K562 (cell line): ENCODE data around the gene ZNF816. TPM values are rescaled to one million over a fixed set of nuclear protein-coding genes. Genes with fewer than 3 reads are reported as not detected.

Experiments used
- ATAC-seq: fragments of 200-7000 bp; cut with Tn5 transposase; 3 replicates; pipeline ENCODE4 v1.9.1; 2020; ENCODE audit warnings: moderate library complexity
- BruUV-seq: library from RNA; stranded (reverse); fragments of 400-500 nt; replicated peaks from 2 replicates; lab custom pipeline; 2021; lab: Mats Ljungman, UMichigan
- CTCF ChIA-PET: fragments of 300-600 bp; formaldehyde crosslinking; extraction: SDS; loops from one replicate; lab custom pipeline; 2021; ENCODE audit warnings: low intra/inter-chr PET ratio; lab: Yijun Ruan, JAX
- POLR2A ChIA-PET: fragments of 300-600, 350-650 bp; sonication (Branson Sonifier 250); formaldehyde crosslinking; extraction: SDS; loops from one replicate; lab custom pipeline; 2021; ENCODE audit warnings: antibody characterized with exemption, inconsistent platforms; lab: Yijun Ruan, JAX
- DNase-seq, 4 experiments: peaks; one replicate each; pipeline versions ENCODE4 v3.0.0 to v3.0.0-alpha.2; 2011 to 2018; ENCODE audit warnings: low spot score in 3 of 4, mixed read lengths in 3 of 4; ENCODE audit errors: extremely low read depth in 1 of 4
- FAIRE-seq: peaks from 2 replicates; lab custom pipeline; 2011; peaks lifted over from hg19 to GRCh38; lab: Jason Lieb, UNC
- H2AFZ ChIP-seq: 2 replicates; pipeline ENCODE4 v1.6.0; 2011; ENCODE audit warnings: low read depth, low read length, control low read depth, inconsistent platforms
- H3K27ac ChIP-seq: fragments of 200-600 bp; 3 replicates; pipeline ENCODE4 v1.8.0; 2011; ENCODE audit warnings: low read depth, mild to moderate bottlenecking, control low read depth, inconsistent platforms, low read length, moderate library complexity, mixed read lengths; ENCODE audit errors: extremely low read depth
- H3K27me3 ChIP-seq, 2 experiments: fragments of 300-600 bp in 1 of 2; 2 replicates in 1 of 2; 3 replicates in 1 of 2; pipeline versions ENCODE4 v1.6.0 to v1.8.0; 2011; ENCODE audit warnings: inconsistent platforms in 2 of 2, low read length in 2 of 2, mild to moderate bottlenecking in 1 of 2, mixed read lengths in 1 of 2, moderate library complexity in 1 of 2; ENCODE audit not compliant: control insufficient read depth in 2 of 2, insufficient read depth in 2 of 2
- H3K36me3 ChIP-seq: fragments of 300-600 bp; 3 replicates; pipeline ENCODE4 v1.8.0; 2011; ENCODE audit warnings: mild to moderate bottlenecking, low read length, inconsistent platforms; ENCODE audit not compliant: control insufficient read depth, insufficient read depth
- H3K4me1 ChIP-seq, 2 experiments: fragments of 200-600 bp in 1 of 2; replicated peaks in 1 of 2; 2 replicates in 1 of 2; 3 replicates in 1 of 2; pipeline versions ENCODE4 v1.5.1 to v1.8.0; 2011; ENCODE audit warnings: inconsistent platforms in 2 of 2, low read length in 2 of 2, mild to moderate bottlenecking in 1 of 2, mixed read lengths in 1 of 2, moderate library complexity in 1 of 2; ENCODE audit not compliant: control insufficient read depth in 2 of 2, insufficient read depth in 2 of 2
- H3K4me2 ChIP-seq: 2 replicates; pipeline ENCODE4 v1.6.1; 2011; ENCODE audit warnings: low read length, control low read depth, inconsistent platforms, mixed read lengths; ENCODE audit not compliant: insufficient read depth
- H3K4me3 ChIP-seq: fragments of 200-600 bp; sonication (generic), shearing (Covaris generic); 2 replicates; pipeline ENCODE4 v1.5.1; 2016; ENCODE audit warnings: control low read depth, inconsistent platforms
- H3K79me2 ChIP-seq: fragments of 200-600 bp; 3 replicates; pipeline ENCODE4 v1.8.0; 2011; ENCODE audit warnings: low read length, inconsistent platforms; ENCODE audit not compliant: control insufficient read depth, insufficient read depth
- H3K9ac ChIP-seq, 2 experiments: 2 replicates each; pipeline versions ENCODE4 v1.6.0 to v1.6.1; 2011; ENCODE audit warnings: low read depth in 2 of 2, low read length in 2 of 2, control low read depth in 1 of 2, inconsistent platforms in 1 of 2, mild to moderate bottlenecking in 1 of 2, mixed read lengths in 1 of 2; ENCODE audit not compliant: insufficient read depth in 1 of 2
- H3K9me1 ChIP-seq: one replicate; pipeline ENCODE4 v1.6.0; 2011; ENCODE audit warnings: inconsistent platforms, mild to moderate bottlenecking, low read length, moderate library complexity; ENCODE audit not compliant: control insufficient read depth, insufficient read depth
- H3K9me3 ChIP-seq: replicated peaks from 2 replicates; pipeline ENCODE4 v1.5.1; 2011; ENCODE audit warnings: low read depth, low read length, inconsistent platforms; ENCODE audit not compliant: control insufficient read depth, insufficient read depth
- H4K20me1 ChIP-seq: replicated peaks from 2 replicates; pipeline ENCODE4 v1.6.1; 2011; ENCODE audit warnings: low read length, inconsistent platforms, mixed read lengths; ENCODE audit not compliant: control insufficient read depth, insufficient read depth
- ARID3A ChIP-seq: IDR thresholded peaks from 2 replicates; pipeline ENCODE4 v1.6.1; 2012; ENCODE audit warnings: low read depth, low read length, improper control_type of control experiment, borderline replicate concordance
- ASH1L ChIP-seq: fragments of 450-650 bp; IDR thresholded peaks from 2 replicates; pipeline ENCODE4 v1.6.1; 2018; ENCODE audit warnings: borderline replicate concordance, mild to moderate bottlenecking, low read depth; ENCODE audit not compliant: partially characterized antibody
- BRD9 ChIP-seq: fragments of 450-650 bp; IDR thresholded peaks from 2 replicates; pipeline ENCODE4 v1.6.1; 2018; ENCODE audit warnings: low read depth; ENCODE audit not compliant: partially characterized antibody
- CAMTA2 ChIP-seq: fragments of 250-450 bp; sonication (Bioruptor Pico); conservative IDR thresholded peaks from 2 replicates; pipeline ENCODE4 v1.5.1; 2022
- CLOCK ChIP-seq: fragments of 250-450 bp; sonication (Bioruptor Pico); IDR thresholded peaks from 2 replicates; pipeline ENCODE4 v1.4.0; 2020; ENCODE audit warnings: mild to moderate bottlenecking, moderate library complexity, borderline replicate concordance
- E2F1 ChIP-seq: sonication (generic); formaldehyde crosslinking; IDR thresholded peaks from 2 replicates; pipeline ENCODE4 v1.8.1; 2023; ENCODE audit warnings: mild to moderate bottlenecking, missing genetic modification reagents, moderate library complexity
- EHMT2 ChIP-seq: fragments of 450-650 bp; IDR thresholded peaks from 2 replicates; pipeline ENCODE4 v1.6.1; 2018; ENCODE audit warnings: antibody characterized with exemption
- IRF2 ChIP-seq: sonication (generic); formaldehyde crosslinking; IDR thresholded peaks from 2 replicates; pipeline ENCODE4 v1.8.1; 2022; ENCODE audit warnings: mild to moderate bottlenecking, missing genetic modification reagents
- PTBP1 ChIP-seq: fragments of 200-400 bp; formaldehyde crosslinking; IDR thresholded peaks from 2 replicates; pipeline ENCODE4 v1.6.1; 2017; ENCODE audit warnings: low read depth, low read length
- SRSF7 ChIP-seq: fragments of 200-400 bp; formaldehyde crosslinking; optimal IDR thresholded peaks from 2 replicates; pipeline ENCODE3; 2017; ENCODE audit warnings: mild to moderate bottlenecking, low read depth, low read length
- TBP ChIP-seq: optimal IDR thresholded peaks from 2 replicates; pipeline ENCODE3; 2011; ENCODE audit warnings: low read depth, low read length, improper control_type of control experiment
- ZNF347 ChIP-seq: fragments of 450-650 bp; formaldehyde crosslinking; IDR thresholded peaks from 2 replicates; pipeline ENCODE4 v1.4.0; 2020; ENCODE audit warnings: low read depth, mild to moderate bottlenecking, moderate library complexity
- ZNF583 ChIP-seq: fragments of 250-450 bp; sonication (Bioruptor Pico); IDR thresholded peaks from 2 replicates; pipeline ENCODE4 v1.4.0; 2020
- ZNF584 ChIP-seq: fragments of 200-800 bp; sonication (Bioruptor generic); IDR thresholded peaks from 2 replicates; pipeline ENCODE4 v1.6.1; 2016; ENCODE audit warnings: low read depth, mild to moderate bottlenecking, missing genetic modification characterization, missing compliant biosample characterization
- WGBS: fragments of 100-300 bp; shearing (Covaris generic); methylation state at CpG from one replicate; pipeline ENCODE4 v1.1.6; 2016; ENCODE audit warnings: low coverage, mixed read lengths; ENCODE audit not compliant: insufficient coverage; ENCODE audit errors: missing lambda C conversion rate; 5-methylcytosine and 5-hydroxymethylcytosine counted together
- in situ Hi-C: fragments of 300-500 bp; cut with MboI; formaldehyde crosslinking; loops from 4 replicates; pipeline ENCODE4 v1.15.0; 2018; ENCODE audit warnings: inconsistent platforms, mixed read lengths
- intact Hi-C: fragments of 100-400 bp; cut with micrococcal nuclease; formaldehyde crosslinking; loops from 2 replicates; pipeline ENCODE4 v1.14.2; 2022
- polyA plus RNA-seq, 8 experiments: library from polyadenylated mRNA; depleted of rRNA in 4 of 8; stranded (reverse) in 5 of 8; unstranded in 3 of 8; fragments of >200 nt; fragmentation: Nextera tagmentation in 2 of 8; fragmentation: Illumina TruSeq in 1 of 8; extraction: Ambion mirVana in 2 of 8; extraction: Trizol in 1 of 8; gene quantifications; 2 replicates each; pipeline versions ENCODE4 v1.2.1 to v1.2.3, GENCODE V29; 2011 to 2014; ENCODE audit warnings: inconsistent platforms in 1 of 8, missing spikeins in 1 of 8
- total RNA-seq, 7 experiments: library from RNA; depleted of rRNA in 6 of 7; stranded (reverse); fragments of >200 nt in 6 of 7; fragmentation: Illumina TruSeq in 2 of 7; extraction: Trizol in 2 of 7; gene quantifications; 2 replicates each; pipeline versions ENCODE4 v1.2.1 to v1.2.3, GENCODE V29; 2011 to 2021; ENCODE audit warnings: low replicate concordance in 1 of 7
- TF ChIP-seq, protein P1 (sequence below): fragments of 250-450 bp; sonication (Bioruptor Pico); IDR thresholded peaks from 2 replicates; pipeline ENCODE4 v1.8.0; 2021; ENCODE audit warnings: moderate library complexity, mild to moderate bottlenecking, inconsistent platforms

The ZNF816 gene
- total and polyA plus RNA-seq, 9 of the 15 experiments (the other 6 are each of a cell fraction or from before 2014, with no cell fraction given): 8.6 to 23.4 (median 13.0) TPM

DNA sequence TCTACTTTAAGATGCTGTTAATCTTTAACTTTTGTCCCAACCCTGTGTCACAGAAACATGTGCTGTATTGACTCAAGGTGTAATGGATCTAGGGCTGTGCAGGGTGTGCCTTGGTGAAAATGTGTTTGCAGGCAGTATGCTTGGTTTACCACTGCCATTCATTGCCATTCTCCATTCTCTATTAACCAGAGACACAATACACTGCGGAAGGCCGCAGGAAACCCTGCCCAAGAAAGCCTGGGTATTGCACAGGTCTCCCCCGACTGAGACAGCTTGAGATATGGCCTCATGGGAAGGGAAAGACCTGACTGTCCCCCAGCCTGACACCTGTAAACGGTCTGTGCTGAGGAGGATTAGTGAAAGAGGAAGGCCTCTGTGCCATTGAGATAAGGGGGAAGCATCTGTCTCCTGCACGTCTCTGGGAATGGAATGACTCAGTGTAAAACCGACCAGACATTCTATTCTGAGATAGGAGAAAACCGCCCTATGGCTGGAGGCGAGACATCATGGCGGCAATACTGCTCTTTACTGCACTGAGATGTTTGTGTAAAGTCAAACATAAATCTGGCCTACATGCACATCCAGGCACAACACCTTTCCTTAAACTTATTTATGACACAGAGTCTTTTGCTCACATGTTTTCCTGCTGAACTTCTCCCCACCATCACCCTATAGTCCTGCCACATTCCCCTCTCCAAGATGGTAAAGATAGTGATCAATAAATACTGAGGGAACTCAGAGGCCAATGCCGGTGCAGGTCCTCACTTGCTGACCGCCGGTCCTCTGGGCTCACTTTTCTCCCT lies 26.3 kb downstream of the ZNF816 start:
- ChIA-PET CTCF (interaction anchor here (0.6 kb wide), 1 partner anchor 39 kb away, joined by 4 read pairs; the partner anchor contains the start of gene ZNF320), POLR2A (interaction anchor here (0.6 to 1.2 kb wide), 4 partner anchors 11 to 73 kb away, joined by 3 read pairs; no protein-coding TSS in a partner anchor)
- in situ Hi-C loops: no loop called here
- BruUV-seq: no TSS peak
- no peaks in the 10 kb centered on the region for H3K9me1 ChIP-seq
- intact Hi-C loops: loop anchor here (5.0 kb wide), 1 partner anchor 39 kb away; the partner anchor contains the start of gene ZNF320
- peak overlapping the region; percentile 54 to 63; a peak in 3 of 4 replicates for H3K9ac ChIP-seq
- H4K20me1 ChIP-seq: no peaks in the 10 kb centered on the region
- FAIRE-seq: peak; percentile 98
- peaks cover 40 to 43% of the 10 kb centered on the region in 2 experiments for H3K4me1 ChIP-seq
- H3K27ac ChIP-seq: peak overlapping the region; percentile 79
- H3K9me3 ChIP-seq: peaks cover 2% of the 10 kb centered on the region; the same call in 1 of the 2 replicates
- H3K79me2 ChIP-seq: peaks cover 91% of the 10 kb centered on the region
- WGBS: 0% methylated on average over 12 of the region's 12 CpGs
- H3K4me3 ChIP-seq: no peak overlapping the region; the same call in 1 of the 2 replicates
- H3K36me3 ChIP-seq: peaks cover 48% of the 10 kb centered on the region; the same call in 2 of the 3 replicates
- peak overlapping the region; percentile 74 for H3K4me2 ChIP-seq
- no peaks in the 10 kb centered on the region for H3K27me3 ChIP-seq
- peak; percentile 84 for ATAC-seq
- H2AFZ ChIP-seq: peak overlapping the region; percentile 34; the same call in 1 of the 2 replicates
- DNase-seq: peak; percentile 45 to 97 (median 64)
- peak; percentile 53 for TF ChIP-seq BRD9
- 0 out of 2 replicates have a peak, but pooled peaks have one; percentile 36 for TF ChIP-seq EHMT2
- TF ChIP-seq ZNF584 (CRISPR knock-in tag): peak; percentile 95
- TF ChIP-seq SRSF7: no peak
- peak; percentile 7 for TF ChIP-seq ASH1L
- TF ChIP-seq, protein P1, sequence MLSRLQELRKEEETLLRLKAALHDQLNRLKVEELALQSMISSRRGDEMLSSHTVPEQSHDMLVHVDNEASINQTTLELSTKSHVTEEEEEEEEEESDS (CRISPR knock-in tag): no peak
- no peak for TF ChIP-seq CAMTA2 (CRISPR knock-in tag)
- TF ChIP-seq IRF2 (CRISPR knock-in tag): no peak
- peak; percentile 52; the same call in 1 of the 2 replicates for TF ChIP-seq CLOCK (CRISPR knock-in tag)
- TF ChIP-seq ZNF583 (CRISPR knock-in tag): peak; percentile 93
- TF ChIP-seq ZNF347 (CRISPR knock-in tag): no peak
- no peak for TF ChIP-seq E2F1 (CRISPR knock-in tag)
- no peak for TF ChIP-seq ARID3A
- no peak for TF ChIP-seq TBP
- 0 out of 2 replicates have a peak, but pooled peaks have one; percentile 71 for TF ChIP-seq PTBP1
